HG03095 (cell line): ENCODE measurements around the gene GEMIN7.
A peak's percentile ranks its signal among the peaks of the same experiment; 100 is the strongest.

Experiments used
- ATAC-seq: cut with Tn5 transposase; IDR thresholded peaks from one replicate; pipeline ENCODE4 v1.9.1; 2021; ENCODE audit warnings: moderate library complexity; ENCODE audit not compliant: unreplicated experiment

The GEMIN7 gene, protein sequence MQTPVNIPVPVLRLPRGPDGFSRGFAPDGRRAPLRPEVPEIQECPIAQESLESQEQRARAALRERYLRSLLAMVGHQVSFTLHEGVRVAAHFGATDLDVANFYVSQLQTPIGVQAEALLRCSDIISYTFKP

DNA sequence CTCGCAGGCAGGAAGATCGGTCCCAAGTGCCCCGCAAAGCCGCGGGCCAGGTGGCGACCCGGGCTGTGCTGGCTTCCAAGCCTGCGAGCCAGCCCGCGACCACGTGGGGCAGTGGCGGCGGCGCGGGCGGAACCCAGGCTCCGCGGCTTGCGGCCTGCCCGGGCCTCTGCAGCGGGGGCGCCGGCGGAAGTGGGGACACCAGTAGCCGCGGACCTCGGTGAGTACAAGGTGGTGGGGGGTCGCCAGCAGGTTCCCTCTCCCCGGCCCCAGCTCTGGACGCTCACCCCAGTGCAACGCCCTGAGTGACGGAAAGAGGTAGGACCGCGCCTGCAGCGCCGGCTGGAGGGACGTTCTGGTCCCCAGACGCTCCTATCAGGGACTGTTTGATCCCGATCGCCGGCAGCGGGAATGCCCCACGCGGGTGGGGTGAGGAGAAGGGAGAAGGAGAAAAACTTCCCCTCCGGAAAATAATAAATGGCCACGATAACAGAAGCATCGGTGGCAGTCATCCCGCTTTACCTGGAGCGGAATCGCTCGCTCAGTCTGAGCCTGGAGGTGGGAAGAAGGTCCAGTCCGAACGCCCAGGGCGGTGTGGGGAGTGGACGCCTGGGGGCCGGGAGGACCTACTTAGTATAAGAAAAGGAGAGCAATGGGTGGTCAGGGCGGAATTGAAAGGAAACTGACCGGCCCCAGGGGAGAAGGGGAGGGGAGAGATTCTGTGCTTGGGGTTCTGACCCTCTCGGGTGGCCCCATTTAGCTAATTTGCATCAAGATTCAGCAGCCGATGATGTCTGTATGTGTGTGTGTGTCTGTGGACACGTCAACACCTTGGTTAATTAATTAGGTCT lies at the start of gene GEMIN7:
GEMIN7 (plus strand) TSS at position 198 of the 848 bp plus-strand sequence. CDS start 10,855 bp downstream, outside the sequence.
- no peak for ATAC-seq

DNA sequence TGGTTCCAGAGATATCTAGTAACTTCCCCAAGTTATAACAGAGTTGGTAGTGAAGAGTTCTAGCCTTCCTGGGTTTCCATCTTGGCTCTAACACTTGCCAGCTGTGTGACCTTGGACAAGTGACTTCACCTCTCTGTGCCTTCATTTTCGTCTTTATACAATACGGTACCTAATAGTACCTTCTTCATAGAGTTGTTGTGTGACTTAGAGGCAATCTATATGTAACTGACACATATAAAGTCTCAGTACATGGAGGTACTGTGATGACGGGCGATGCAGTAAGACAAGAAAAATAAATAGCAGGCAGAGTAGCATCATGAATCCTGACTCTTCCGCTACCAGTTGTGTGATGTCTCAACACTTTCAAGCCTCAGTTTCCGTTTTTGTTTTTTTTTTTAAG lies 48.2 kb upstream of the GEMIN7 start:
- ATAC-seq: no peak

DNA sequence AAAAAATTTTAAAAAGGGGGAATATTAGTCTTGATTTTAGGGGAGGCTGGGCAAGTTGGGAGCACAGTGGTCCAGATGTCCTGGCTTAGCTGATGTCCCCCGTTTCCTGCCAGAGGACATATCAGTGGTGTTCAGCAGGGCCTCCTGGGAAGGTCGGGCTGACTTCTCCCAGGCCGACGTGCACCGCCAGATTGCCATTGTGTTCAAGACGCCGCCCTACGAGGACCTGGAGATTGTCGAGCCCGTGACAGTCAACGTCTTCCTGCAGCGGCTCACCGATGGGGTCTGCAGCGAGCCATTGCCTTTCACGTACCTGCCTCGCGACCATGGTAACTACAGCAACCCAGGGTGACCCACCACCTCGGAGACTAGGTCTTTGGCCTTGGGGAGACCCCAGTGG lies 46.6 kb upstream of the GEMIN7 start:
- ATAC-seq: no peak

DNA sequence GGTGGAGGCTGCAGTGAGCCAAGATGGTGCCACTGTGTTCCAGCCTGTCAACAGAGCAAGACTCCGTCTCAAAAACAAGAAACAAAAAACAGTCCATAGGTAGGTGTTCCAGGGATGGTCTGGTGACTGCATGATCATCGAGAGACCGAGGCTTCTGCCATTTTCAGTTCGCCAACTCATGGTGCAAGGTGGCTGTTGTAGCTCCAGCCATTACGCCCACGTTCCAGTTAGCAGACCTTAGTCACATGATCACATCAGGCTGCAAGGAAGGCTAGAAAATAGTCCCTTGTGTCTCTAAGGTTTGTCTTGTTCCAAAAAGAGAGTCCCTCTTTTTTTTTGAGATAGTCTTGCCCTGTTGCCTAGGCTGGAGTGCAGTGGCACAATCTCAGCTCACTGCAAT lies 43.3 kb upstream of the GEMIN7 start:
- no peak for ATAC-seq

DNA sequence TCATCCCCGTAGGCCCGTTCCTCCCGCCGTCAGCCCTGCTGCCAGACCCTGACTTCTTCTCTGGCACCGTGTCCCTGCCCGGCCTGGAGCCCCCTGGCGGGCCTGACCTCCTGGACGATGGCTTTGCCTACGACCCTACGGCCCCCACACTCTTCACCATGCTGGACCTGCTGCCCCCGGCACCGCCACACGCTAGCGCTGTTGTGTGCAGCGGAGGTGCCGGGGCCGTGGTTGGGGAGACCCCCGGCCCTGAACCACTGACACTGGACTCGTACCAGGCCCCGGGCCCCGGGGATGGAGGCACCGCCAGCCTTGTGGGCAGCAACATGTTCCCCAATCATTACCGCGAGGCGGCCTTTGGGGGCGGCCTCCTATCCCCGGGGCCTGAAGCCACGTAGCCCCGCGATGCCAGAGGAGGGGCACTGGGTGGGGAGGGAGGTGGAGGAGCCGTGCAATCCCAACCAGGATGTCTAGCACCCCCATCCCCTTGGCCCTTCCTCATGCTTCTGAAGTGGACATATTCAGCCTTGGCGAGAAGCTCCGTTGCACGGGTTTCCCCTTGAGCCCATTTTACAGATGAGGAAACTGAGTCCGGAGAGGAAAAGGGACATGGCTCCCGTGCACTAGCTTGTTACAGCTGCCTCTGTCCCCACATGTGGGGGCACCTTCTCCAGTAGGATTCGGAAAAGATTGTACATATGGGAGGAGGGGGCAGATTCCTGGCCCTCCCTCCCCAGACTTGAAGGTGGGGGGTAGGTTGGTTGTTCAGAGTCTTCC lies 41.5 kb upstream of the GEMIN7 start:
- ATAC-seq: no peak

DNA sequence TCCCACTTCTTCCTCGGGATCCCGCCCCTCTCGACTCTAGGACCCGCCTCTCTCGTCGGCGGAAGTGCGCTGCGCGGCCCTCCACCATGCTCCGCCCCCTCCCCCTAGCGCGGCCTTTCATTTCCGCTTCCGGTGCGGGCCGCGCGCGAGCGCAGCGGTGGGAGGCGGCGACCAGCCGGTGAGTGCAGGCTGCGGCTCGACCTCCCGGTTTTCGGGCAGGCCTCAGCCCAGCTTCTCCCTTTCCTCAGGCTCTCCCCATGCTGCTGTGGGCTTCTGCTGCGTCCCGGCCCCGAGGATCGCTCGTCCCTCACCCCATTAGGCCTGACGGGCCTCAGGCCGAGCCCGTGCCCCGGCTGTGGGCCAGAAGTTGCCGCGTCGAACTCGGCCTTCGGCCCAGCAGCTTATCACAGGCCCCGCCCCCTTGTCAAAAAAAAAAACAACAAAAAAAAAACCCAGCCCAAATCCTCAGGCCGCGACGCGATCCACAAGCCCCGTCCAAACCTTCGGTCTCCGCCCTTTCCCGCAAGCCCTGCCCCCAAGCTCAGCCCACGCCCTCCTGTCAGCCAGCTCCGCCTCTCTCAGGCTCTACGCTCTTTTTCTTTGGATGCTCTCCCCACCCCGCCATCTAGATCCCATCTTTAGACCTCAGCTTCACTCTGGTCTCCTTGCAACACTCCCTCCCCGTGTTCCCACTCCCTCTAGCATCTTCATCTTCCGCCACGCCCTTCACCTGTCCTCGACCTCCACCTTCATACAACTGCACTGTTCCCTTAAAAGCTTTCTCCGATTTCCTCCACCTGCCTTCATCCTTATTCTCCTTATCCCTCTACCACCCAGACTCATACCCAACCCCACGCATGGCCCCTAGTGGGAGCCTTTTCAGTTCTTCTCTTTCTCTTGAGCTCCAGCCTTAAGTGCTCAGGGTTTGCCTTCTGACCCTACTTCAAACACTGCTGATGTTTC lies 39.8 kb upstream of the GEMIN7 start, which contains the start of gene CLASRP:
CLASRP (plus strand) TSS at position 115 of the 963 bp plus-strand sequence. CDS start 1,168 bp downstream, outside the sequence.
- ATAC-seq: peak; percentile 70

DNA sequence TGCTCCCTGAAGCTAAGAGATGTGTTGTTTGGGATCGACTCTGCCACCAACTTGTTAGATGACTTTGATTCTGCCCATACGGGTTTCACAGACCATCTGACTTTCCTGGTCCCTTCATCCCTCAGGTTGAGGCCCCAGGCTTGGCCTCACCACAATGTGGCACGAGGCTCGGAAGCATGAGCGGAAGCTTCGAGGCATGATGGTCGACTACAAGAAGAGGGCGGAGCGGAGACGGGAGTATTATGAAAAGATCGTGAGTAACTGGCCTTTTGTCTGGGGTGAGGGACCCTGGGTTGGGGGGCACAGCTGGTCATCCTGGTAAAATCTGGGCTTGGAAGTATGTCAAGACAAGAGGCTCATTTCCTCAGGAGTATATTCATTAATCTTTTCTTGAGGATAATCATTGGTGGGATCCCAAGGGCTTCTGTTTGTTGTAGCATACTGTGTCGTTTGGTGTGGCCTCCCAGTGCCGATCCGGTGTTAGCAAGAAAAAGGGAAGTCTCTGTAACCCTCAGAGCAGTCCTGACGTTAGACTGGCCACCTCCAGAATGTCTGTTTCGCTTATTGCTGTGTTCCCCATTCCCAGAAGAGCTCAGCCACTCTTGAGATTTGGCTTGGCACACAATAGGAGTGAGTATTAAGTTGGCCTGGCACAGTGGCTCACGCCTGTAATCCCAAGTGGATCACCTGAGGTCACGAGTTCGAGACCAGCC lies 38.8 kb upstream of the GEMIN7 start:
- no peak for ATAC-seq

DNA sequence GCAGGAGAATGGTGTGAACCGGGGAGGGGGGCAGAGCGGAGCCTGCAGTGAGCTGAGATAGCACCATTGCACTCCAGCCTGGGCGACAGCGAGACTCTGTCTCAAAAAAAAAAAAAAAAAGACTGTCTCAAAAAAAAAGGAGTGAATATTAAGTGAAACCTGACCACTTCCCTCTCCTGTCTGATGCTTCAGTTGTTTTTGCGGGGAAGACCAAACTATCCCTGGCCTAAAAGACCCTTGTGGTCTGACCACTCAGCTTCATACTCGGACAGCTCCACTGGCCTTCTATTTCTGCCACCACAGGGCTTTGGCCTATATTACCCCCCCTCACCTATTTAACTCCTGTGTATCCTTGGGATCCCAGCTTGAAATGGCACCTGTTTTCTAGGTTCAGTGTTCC lies 37.9 kb upstream of the GEMIN7 start:
- no peak for ATAC-seq

DNA sequence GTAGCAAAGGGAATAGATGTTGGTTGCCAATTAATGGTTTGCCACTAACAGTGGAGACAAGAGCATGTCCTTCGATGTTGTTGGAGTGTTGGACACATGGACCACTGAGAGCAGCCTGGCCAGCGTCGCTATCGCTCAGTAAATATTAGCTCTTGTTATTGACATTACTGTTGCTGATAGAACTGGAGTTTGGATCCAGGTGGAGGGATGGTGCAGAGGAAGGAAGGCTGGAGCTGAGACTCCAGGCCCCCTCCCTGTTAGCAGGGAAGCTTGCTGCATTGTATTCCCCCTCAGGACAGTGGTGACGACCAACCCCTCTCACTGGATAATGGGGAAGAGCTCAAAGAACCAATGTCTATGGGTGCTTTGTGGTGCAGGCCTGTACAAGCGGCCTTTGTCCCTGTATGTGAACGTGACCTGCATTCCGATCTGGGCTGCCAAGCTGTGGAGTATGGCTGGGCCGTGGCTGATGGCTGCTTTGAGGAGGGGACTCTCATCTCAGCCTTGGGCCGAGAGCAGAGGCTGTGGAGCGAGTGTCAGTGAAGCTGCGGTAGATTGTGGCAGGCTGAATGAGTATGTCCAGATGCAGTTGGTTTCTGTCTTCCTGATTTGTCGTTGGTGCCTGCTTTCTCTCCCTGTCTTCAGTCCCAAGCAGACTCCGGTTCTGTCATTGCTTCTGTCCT lies 33.2 kb upstream of the GEMIN7 start:
- no peak for ATAC-seq

DNA sequence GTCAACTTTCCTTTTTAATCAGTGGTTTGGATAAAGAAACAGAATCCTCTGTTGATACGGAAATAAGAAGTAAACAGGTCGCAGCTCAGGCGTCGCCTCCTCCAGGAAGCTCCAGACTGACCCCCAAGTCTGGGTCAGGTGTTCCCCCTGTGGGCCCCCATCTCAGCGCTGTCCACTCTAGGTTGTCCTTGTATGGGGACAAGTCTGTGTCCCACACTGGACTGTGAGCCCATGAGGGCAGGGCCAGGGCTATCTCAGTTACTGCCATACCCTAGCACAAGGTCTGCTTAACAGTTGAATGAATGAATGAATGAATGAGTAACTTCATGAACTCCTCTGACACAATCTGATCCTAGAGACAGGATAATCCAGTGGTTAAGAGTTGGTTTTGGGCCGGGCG lies 32.7 kb upstream of the GEMIN7 start:
- ATAC-seq: no peak

DNA sequence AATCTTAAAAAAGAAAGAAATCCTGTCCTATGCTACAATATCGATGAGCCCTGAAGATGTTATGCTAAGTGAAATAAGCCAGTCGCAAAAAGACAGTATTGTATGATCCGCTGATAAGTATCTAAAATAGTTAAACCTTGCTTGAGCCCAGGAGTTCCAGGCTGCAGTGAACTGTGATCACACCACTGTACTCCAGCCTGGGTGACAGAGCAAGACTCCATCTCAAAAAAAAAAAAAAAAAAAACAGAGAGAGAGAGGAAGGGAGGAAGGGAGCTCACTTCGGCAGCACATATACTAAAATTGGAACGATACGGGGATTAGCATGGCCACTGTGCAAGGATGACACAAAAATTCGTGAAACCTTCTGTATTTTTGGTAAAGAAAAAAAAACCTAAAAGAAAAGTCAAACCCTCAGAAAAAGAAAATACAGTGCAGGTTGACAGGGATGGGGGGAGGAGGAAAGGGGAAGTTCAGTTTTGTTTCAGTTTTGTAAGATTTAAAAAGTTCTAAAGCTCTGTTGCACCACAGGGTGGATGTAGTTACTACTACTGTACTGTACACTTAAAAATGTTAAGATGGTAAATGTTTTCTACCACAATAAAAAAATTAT lies 31.8 kb upstream of the GEMIN7 start:
- ATAC-seq: peak; percentile 46

DNA sequence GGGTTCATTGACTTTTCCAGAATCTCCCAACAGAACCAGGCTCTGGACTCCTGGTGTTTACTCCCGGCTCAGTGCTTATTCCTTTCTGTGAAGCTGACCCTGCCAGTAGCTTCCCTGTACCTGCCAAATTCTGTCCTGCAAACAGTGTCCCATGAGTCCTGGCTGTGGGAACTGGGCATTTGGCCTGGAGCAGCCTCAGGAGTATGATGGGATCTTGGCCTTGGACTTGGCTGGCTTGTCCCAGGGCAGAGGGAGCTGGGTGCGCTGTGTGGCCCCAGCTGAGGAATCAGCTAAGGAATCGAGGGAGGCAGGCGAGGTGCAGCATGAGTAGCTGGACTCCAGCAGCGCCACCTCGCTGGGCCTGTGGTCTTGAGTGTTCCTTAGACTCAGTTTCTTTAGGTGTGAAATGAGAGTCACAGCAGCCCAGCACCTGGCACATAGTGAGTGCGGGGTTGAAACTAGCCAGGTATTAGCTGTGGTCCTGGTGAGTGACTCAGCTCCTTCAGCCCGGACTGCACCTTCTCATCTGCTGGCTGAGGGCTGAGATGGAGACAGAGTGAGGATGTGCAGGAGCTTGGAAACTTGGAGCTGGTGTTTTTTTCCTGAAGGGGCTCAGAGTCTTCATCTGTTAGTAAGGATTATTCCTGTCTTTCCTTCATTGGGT lies 29.9 kb upstream of the GEMIN7 start:
- no peak for ATAC-seq

DNA sequence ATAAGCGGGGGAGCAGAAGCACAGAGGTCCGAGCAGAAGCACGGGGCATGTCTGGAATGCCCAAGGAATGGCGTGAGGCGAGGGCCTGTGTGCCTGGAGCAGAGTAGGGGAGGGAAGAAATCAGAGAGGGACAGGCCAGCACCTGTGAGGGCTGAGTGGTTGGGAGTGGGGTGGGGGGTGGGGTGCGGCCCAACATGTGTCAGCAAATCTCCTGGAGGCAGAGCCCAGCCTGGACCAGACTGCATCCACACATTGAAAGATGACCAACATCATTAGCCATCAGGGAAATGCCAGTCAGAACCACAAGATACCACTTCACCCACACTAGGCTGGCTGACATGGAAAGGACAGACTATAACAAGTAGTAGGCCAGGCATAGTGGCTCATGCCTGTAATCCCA lies 29.0 kb upstream of the GEMIN7 start:
- ATAC-seq: no peak

DNA sequence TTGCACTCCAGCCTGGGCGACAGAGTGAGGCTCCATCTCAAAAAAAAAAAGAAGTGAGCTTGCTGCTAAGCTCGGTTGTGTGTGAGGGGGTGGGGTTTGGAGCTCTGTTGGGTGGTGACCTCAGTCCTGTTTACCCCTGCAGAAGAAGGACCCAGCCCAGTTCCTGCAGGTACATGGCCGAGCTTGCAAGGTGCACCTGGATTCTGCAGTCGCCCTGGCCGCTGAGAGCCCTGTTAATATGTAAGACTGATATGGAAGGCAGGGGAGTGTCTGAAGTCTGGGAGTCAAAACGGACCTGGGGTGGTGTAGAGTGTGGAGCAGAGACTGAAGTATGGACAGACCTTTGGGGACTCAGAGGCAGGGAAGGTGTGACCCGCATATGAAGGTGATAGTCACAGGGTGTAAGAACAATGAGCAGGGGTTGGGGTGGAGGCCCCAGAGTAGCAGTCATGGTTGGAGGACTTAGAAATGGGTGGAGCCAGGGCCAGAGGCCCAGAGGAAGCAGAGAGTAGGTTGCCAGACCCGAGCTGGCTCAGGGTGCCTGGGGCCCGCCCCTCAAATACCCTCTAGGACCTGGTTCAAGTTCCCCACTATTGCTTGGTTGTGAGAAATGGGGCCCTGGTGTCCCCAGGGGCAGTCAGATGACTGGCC lies 27.0 kb upstream of the GEMIN7 start:
- no peak for ATAC-seq

DNA sequence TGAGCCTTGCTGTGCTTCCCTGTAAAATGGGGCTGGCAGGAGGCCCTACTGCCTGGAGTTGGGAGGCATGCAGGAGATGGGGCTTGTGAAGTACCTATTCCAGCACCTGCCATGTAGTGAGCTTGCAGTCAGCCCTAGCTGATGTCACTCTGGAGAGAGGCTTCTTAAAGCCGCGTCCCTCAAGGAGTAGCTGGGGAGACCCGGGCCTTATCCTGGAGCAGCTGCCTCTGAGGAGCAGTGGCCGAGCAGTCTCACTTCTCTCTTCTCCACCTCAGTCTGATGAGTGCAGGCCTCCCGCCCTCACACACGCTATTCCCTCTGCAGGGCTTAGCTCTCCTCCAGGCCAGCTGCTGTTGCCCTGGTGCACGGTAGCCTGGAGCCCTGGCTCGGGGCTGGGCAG lies 22.2 kb upstream of the GEMIN7 start:
- no peak for ATAC-seq

DNA sequence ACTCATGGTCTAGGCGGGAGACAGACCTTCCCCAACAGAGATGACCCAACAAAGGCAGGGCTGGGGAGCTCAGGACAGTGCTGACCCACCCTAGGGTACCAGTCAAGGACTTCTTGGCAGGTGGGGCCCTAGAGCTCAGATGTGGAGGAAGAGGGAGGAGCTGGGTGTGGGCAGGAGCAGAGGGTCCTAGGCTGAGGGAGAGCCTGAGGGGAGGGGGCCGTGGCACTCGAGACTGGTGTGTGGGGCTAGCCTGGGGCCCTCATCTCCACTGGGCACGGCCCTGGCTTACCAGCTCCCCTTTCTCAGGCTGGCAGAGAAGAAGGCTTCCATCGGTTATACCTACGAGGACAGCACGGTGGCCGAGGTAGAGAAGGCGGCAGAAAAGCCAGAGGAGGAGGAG lies 21.6 kb upstream of the GEMIN7 start:
- no peak for ATAC-seq

DNA sequence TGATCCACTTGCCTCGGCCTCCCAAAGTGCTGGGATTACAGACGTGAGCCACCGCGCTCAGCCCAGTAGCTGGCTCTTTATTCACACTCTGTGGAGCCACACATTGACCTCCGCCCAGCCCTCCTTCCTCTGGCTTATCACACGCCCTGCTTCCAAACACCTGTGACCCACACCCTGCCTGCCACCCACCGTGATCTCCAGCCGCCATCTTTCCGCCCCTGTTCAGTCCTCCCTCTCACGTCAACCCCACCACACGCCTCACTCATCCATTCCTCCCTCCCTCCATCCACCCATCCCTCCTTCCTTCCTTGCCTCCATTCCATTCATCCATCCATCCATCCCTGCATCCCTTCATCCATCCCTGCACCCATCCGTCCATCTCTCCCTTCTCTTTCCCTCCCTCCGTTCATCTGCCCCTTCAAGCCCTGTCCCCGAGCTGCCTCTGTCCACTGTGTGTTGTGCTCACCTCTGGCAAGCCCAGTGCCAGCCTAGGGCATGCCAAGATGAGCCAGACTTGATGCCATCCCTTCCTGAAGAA lies 20.4 kb upstream of the GEMIN7 start:
- ATAC-seq: no peak
